ENCODE results near the gene C4orf17.

- TF ChIP-seq POLR2A (IDR thresholded peaks at IDR 0.05): no peak
- TF ChIP-seq POLR2AphosphoS5 (IDR thresholded peaks at IDR 0.05): no peak
Measured at GRCh38 chr4:99591757-99592156, 80.9 kb downstream of the C4orf17 start.

All from prostate gland (tissue), 1 donor.